ENCODE measurements around the gene GNB4.

The GNB4 gene

GRCh38 chr3:179451265-179452175 lies at the start of gene GNB4:
GNB4 (minus strand) TSS chr3:179451470; CDS start chr3:179426200, 25,270 bp downstream.
- peak; percentile 89 for DNase-seq

GRCh38 chr3:179495483-179495882 lies 44.2 kb upstream of the GNB4 start:
- DNase-seq: no peak

- no peak for DNase-seq
Observed at GRCh38 chr3:179493260-179493659, 42.0 kb upstream of the GNB4 start.

GRCh38 chr3:179488213-179488612 lies 36.9 kb upstream of the GNB4 start:
- DNase-seq: no peak

- no peak for DNase-seq
Observed at GRCh38 chr3:179486806-179487205, 35.5 kb upstream of the GNB4 start.

GRCh38 chr3:179482857-179483256 lies 31.6 kb upstream of the GNB4 start:
- DNase-seq: no peak

- DNase-seq: no peak
Observed at GRCh38 chr3:179476215-179476614, 24.9 kb upstream of the GNB4 start.

GRCh38 chr3:179474480-179474879 lies 23.2 kb upstream of the GNB4 start:
- no peak for DNase-seq

GRCh38 chr3:179473565-179473964 lies 22.3 kb upstream of the GNB4 start:
- DNase-seq: peak; percentile 86

GRCh38 chr3:179464323-179465092 lies 13.2 kb upstream of the GNB4 start:
- no peak for DNase-seq

- peak; percentile 3 for DNase-seq
Observed at GRCh38 chr3:179463319-179463718, 12.0 kb upstream of the GNB4 start.

GRCh38 chr3:179460260-179460659 lies 9.0 kb upstream of the GNB4 start:
- peak; percentile 1 for DNase-seq

- no peak for DNase-seq
Observed at GRCh38 chr3:179455954-179456353, 4.7 kb upstream of the GNB4 start.

GRCh38 chr3:179454887-179455286 lies 3.6 kb upstream of the GNB4 start:
- DNase-seq: no peak

GRCh38 chr3:179453967-179454366 lies 2.7 kb upstream of the GNB4 start:
- DNase-seq: no peak

- DNase-seq: no peak
Observed at GRCh38 chr3:179452872-179453271, 1.6 kb upstream of the GNB4 start.

- DNase-seq: no peak
Observed at GRCh38 chr3:179452176-179452564, 900 bp upstream of the GNB4 start.

GRCh38 chr3:179450901-179451264 lies 387 bp downstream of the GNB4 start:
- peak; percentile 27 for DNase-seq

GRCh38 chr3:179450261-179450701 lies 989 bp downstream of the GNB4 start:
- no peak for DNase-seq

GRCh38 chr3:179449636-179450035 lies 1.6 kb downstream of the GNB4 start:
- no peak for DNase-seq

- no peak for DNase-seq
Observed at GRCh38 chr3:179447251-179447650, 4.0 kb downstream of the GNB4 start.

- DNase-seq: peak; percentile 25
Observed at GRCh38 chr3:179446501-179446900, 4.8 kb downstream of the GNB4 start.

- DNase-seq: peak; percentile 10
Observed at GRCh38 chr3:179438841-179439240, 12.4 kb downstream of the GNB4 start.

GRCh38 chr3:179436517-179436916 lies 14.8 kb downstream of the GNB4 start:
- DNase-seq: peak; percentile 3
